Myocyte (in vitro differentiated cells): ENCODE measurements around the gene MAP2K3. TPM values are rescaled to one million over a fixed set of nuclear protein-coding genes. Genes with fewer than 3 reads are reported as not detected.

ENCODE experiments used
- DNase-seq: peaks from one replicate; pipeline ENCODE4 v3.0.0-alpha.2; 2012; ENCODE audit warnings: low read depth
- polyA plus RNA-seq: library from polyadenylated mRNA; unstranded; fragments of >200 nt; gene quantifications from one replicate; pipeline ENCODE4 v1.2.1, GENCODE V29; 2012; ENCODE audit warnings: missing spikeins
- total RNA-seq: library from RNA; depleted of rRNA; stranded (reverse); fragments of >200 nt; gene quantifications from 2 replicates; pipeline ENCODE4 v1.2.3, GENCODE V29; 2014

The MAP2K3 gene
- total RNA-seq, result 23.2 and 25.8 TPM in 2 replicates
- 66.4 TPM for polyA plus RNA-seq

DNA sequence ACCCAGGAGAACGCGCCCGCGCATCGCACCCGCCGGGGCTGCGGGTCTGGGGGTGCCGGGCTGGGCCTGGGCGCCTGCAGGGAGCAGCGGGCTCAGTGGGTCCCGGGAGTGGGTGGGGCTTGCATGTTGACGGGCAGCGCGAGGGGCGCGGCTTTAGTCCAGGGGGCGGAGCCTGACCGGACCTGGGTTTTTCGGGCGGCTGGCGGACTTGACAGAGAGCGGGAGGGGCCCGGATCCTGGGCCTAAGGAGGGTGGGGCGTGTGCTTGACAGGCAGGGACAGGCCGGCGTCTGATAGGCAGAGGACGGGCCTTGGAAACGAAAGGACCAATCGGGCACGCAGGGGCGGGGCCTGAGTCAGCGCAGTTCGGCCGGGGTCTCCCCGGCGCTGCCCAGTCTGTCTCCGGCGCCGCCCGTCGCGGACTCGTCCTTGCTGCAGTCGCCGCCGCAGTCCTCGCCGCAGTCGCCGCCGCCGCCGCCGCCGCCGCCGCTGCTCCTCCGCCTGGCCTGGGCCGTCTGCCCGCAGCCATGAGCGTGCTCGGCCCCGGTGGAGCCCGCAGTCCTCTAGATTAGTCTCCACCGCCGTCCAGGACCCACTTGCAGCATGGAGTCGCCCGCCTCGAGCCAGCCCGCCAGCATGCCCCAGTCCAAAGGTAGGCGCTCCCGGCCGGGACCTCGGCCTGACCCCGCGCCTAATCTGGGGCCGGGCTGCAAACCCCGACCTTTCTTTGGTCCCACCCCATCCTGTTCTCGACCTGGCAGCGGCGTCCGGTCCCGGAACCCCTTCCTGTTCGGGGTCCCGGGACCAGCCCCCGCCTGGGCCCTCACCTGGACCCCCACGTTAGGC, at the start of gene MAP2K3:
Gene MAP2K3 (plus strand): TSS at position 393 of the 845 bp plus-strand sequence. CDS start 210 bp downstream, at position 603.
- DNase-seq, result peak; percentile 99

DNA sequence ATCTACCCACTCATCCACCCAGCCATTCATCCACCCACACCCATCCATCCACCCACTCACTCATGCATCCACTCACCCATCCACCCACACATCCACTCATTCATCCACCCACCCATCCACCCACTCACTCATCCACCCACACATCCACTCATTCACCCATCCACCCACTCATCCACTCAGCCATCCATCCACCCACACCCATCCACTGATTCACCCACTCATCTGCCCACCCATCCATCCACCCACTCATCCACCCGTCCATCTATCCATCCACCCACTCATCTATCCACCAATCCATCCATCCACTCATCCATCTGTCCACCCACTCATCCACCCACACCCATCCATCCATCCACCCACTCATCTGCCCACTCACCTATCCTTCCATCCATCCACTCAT, 48.6 kb upstream of the MAP2K3 start:
- no peak for DNase-seq

DNA sequence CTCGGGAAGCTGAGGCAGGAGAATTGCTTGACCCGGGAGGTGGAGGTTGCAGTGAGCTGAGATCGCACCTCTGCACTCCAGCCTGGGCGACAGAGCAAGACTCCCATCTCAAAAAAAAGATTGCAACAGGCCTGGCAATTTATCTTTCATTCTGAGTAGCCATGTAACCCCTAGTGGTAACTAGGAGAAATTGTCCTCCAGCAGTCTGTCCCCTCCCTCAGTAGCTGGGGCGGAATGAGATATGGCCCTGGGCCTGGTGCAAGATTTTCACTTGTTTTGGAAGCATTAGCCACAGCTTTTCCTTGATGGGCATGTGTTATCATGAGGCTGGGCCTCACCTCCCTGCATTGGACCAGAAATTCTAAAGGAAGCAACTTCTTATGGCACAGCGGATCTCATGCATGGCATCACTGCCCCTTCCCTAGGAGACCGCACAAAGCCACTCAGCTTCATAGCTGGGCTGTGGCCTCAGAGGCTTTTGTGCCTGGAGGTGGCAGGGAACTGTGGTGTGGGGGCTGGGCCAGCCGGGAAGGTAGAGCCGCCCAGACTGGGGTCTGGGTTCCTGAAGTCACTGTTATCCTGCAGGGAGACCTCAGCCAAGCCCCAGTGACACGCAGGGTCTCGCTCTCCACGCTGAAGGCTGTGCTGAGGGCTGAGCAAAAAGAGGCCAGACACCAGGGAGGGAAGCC, 44.7 kb upstream of the MAP2K3 start:
- DNase-seq, result no peak

DNA sequence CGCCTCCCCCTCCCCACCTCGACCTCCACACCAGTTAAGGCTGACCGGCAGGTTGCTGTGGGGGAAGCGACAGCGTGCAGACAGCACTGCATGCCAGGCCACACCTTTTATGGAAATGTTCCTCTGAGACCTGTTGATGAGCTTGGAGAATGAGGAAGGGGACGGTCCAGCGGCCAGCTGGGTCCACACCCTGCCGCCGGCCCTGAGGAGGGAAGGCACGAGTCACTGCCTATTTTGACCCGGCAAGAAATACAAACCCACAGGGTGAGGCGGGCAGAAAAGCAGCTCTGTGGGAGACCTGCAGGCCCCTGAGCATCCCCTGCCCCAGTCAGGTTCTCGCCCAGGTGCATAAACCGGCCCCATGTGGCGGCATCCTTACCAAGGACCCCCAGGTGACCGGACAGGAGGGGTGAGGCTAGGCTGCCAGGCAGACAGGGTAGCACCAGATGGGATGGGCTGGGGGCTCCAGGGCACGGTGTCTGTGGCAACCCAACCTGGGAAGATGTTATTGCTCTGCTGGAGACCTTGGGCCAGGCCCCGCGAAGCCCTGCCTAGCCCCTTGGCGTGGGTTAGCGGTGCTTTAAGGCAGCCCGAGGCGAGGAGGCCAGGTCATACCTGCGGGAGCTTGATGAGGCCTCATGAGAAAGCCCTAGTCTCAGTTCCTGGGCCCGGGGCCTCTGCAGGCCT, 44.0 kb upstream of the MAP2K3 start:
- DNase-seq, result peak; percentile 55

DNA sequence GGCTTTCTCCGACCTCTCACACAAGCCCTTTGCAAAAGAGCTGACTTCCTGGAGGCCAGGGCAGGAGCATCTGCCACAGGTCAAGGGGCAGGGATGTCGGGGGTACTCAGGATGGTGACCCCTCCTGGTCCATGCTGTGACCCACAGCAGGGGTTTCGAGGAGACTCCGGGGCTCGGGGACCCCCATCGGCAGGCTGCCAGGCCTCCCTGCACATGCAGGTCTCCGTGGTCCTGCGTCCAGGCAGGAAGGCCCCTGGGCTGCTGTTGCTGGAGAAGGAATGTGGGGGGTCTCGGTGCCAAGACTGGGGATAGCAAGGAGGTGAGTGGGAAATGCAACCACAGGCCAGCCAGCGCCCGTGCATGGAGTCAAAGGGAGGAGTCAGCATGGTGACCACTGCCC, 42.9 kb upstream of the MAP2K3 start:
- DNase-seq, result no peak

DNA sequence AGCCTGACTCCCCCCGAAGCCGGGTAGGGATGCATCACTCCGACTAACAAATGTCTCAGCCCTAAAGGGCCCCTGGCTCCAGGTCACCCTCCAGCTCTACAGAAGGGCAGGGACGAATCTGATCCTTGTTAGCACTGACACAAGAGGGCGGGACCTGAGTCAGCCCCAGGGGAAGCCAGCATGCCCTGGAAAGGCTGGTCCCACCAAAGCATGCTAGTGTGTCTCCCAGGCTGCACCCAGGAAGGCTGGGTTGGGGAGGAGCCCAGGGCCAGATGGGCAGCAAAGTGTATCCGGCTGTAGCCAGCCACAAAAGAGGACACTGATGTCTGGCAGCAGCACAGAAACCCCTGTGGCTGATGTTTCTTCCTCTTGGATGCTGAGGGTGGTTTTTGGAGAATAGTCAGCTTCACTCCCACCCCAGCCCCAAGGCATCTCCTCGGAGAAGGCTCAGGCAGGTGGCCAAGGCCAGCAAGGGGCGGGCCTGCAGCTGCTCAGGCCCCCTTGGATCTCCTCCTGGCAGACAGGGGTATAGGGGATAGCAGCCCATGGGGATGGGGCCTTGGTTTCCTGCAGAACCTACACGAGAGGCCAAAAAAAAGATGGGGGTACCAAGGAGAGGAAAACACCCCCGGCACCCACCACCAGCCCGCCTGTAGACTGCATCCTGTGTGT, 42.3 kb upstream of the MAP2K3 start:
- peak; percentile 49 for DNase-seq

DNA sequence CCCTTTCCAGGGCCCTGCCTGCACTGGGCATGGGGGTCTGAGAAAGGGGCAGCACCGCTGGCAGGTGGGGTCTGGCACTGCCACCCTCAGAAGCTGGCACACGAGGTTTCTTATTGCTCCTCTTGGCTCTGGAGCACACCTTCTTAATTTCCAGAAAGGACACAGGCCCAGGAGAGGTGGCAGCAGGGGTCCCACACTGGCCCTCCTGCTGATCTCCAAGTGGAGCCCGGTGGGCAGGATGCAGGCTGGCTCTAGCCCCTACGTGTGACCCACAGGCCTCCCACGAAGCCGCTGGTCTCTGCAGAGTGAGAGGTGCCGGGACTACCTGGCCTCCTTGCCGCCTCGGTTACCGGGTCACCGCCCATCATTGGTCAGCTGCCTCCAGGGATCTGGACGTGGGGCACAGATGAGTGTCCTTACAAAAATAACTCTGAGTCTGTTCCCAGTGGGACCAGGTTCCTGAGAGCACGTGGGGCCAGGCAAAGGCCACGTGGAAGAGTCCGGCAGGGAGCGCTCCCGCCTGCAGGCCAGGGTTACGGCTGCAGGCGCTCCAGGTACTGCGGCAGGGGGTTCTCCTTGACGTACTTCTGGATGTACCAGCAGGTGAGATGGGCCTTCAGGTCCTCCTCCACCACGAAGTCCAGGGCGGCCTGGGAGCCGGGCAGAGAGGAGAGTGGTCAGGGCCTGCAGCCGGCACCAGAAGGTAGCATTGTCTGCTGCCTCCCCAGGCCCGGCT, 41.6 kb upstream of the MAP2K3 start:
- DNase-seq, result peak; percentile 44

DNA sequence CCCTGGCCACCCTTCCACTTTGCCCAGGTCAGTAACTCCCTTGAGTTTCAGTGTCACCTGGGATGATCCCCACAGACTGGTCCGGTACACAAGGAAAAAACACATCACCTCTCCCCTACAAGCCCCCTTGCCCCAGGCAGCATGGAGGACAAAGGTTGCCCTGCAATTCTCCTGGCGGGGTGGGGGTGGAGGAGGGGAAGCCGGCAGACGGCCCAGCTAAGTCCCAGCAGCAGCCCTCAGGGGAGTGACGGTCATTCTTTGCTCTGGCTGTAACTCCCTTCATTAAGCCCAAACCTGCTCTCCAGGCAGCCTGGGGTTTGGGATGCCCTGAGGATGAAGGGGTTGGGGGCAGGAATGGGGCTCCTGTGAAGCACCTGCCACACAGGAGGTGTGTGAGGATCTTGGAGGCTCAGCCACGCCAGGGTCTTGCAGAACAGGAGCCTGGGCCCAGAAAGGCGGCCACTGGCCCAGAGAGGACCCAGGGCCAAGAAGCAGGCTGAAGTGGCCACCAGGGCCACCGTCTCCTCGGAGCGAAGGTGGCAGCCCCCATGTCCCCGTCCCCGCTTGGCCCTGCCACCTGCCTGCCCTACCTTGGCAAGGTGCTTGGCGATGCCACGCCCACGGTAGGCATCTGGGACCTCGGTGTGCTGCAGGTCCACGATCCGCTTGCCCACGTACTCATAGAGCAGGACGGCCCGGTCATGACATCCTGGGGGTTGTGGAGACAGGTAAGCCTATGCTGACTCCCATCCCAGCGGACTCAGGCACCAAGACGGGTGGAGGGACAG, 40.8 kb upstream of the MAP2K3 start:
- no peak for DNase-seq

DNA sequence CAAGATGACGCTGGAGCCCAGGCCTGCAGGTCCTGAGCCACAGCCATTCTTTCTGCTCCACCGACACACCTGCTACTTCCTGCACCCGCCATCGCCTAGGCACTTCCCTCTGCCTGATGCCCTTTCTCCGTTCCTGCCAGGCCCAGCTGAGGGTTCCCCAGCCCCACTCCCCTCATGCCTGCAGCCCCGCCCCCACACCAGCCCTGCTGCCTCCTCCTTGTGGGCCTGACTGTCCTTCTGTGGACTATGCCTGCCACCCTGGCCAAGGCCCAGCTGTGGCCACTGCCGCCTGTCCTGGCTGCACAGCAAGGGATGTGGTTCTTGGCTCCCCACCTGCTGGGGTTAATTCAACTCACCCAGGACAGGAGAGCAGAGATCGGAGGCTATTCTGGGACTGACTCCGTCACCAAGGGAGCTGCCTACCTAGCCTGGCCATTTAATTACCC, 38.8 kb upstream of the MAP2K3 start:
- DNase-seq, result peak; percentile 93

DNA sequence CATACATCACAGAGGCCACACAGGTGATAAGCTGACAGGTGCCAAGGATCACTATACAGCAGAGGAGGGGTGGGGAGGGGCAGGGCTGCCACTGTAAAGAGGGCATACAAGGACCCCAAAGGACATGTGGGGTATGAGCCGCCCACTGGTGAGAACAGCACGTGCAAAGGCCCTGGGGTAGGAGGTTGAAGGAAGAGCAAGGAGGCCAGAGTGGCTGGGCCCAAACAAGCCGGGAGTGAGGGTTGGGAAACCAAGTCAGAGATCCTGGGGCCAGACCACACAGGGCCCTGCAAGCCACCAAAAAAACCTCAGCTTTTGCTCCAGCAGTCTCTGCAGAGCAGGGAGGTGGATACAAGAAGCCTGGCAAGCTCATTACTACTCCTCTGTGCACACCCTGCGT, 37.8 kb upstream of the MAP2K3 start:
- DNase-seq, result no peak

DNA sequence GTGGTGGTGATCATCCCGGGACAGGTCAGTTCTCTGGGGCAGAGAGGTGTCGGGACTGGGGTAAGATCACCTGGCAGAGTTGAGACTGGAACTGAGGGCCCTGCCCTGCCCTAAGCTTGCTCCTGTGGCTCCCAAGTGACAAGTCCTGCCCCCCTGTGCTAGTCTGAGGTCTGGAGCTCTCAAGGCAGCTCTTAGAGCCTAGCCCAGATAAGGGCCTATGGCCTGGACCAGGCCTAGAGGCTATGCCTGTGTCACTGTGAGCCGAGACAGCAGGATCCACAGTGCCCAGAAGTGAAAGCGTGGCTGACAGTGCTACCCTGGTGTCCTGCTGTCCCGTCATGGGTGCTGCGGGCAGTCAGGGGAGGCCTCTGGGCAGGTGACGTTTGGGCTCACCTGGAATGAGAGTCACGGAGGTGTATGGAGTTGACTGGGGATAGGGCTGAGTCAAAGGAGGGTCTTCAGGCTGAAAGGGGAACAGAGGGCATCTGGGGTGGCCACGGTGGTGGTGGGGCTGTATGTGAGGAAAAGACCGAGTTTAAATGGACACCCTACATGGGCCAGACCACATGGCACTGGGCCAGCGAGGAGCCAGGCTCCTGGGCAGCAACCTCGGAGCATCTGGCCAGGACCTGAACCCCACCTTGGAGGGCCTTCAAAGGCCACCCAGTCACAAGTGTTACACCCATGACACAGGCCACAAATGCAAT, 36.8 kb upstream of the MAP2K3 start:
- no peak for DNase-seq

DNA sequence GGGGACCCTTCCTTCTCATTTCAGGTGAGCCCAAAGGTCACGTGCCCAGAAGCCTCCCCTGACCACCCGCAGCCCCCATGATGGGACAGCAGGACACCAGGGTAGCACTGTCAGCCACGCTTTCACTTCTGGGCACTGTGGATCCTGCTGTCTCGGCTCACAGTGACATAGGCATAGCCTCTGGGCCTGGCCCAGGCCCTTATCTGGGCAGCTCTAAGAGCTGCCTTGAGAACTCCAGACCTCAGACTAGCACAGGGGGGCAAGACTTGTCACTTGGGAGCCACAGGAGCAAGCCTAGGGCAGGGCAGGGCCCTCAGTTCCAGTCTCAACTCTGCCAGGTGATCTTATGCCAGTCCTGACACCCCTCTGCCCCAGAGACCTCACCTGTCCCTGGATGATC, 36.0 kb upstream of the MAP2K3 start:
- no peak for DNase-seq

DNA sequence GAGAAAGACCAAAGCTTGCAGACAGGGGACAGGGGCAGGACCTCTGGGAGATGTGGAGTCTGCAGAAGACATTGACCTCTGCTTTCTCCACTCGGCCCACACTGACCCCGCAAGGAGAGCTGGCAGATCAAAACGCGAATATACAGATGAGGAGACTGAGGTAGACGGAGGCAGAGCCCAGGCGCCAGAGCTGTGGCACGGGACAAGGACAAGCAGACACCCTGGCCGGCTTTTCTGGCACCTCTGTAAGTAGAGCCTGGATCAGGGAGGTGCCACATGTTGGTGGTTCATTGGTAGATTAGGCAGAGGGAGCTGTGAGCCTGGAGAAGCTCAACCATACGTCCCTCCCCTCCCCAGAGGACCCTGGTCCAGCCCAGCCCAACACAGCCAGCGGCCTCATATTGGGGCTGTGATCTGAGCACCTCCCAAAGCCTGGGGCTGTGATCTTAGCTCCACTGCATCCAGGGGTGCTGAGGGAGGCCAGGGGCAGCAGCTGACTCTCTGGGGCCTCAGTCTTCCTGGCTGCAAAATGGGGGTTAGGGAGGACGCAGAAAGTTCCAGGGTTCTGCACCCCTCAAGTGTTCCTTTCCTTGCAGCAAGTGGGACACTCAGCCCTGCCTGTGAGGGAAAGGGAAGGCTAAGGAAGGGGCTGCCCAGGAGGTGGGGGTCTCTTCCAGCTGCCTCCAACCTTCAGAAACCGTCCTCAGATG, 35.3 kb upstream of the MAP2K3 start:
- no peak for DNase-seq

DNA sequence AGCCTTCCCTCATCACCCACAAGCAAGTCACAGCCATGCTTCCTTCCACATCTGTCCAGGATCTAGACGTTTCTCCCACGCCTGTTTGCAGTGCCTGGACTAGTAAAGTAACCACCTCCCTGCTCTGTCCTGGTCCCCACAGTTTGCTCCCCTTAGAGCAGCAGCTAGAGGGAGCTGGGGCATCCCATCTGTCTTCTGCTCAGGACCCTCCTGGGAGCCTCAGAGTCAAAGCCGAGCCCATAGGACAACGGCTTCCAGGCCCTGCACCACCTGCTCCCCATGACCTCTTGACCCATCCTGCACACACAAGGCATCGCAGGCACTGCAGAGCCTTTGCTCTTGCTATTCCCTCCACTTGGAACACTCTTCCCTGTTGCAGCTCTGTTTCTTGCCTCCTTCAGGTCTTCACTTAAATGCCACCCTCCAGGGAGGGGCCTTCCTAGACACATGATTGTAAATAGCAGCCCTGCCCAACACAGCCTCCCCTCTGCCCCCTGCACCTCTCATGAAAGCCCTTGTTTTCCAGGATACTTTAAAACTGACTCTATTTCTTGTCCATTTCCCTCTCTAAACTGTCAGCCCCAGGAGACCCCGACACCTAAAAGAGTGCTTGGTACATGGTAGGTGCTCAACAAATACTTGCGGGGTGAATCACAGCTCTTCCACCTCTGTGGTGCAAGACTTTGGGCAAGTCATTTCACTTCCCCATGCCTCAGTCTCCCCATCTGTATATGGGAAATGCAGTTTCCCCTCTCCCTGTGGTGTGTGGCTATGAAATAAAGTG, 34.4 kb upstream of the MAP2K3 start:
- DNase-seq, result peak; percentile 25

DNA sequence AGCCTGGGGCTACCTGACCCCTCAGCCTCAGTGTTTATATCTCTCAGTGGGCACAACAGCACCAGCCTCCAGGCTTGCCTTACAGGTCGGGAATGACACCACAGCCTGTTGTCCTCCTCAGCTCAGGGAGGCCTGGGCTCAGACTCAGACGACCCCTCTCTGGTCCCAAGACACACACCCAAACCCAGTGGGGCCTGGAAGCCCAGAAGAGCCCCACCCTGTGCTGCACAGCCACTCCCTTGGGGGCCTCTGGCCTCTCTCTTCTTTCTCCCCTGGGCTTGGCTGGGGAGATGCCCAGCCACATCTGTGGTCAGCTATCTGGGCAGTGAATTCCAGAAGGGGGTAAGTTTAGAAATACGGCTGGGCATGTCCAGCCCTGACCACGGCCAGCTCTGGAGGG, 33.7 kb upstream of the MAP2K3 start:
- DNase-seq, result peak; percentile 89

DNA sequence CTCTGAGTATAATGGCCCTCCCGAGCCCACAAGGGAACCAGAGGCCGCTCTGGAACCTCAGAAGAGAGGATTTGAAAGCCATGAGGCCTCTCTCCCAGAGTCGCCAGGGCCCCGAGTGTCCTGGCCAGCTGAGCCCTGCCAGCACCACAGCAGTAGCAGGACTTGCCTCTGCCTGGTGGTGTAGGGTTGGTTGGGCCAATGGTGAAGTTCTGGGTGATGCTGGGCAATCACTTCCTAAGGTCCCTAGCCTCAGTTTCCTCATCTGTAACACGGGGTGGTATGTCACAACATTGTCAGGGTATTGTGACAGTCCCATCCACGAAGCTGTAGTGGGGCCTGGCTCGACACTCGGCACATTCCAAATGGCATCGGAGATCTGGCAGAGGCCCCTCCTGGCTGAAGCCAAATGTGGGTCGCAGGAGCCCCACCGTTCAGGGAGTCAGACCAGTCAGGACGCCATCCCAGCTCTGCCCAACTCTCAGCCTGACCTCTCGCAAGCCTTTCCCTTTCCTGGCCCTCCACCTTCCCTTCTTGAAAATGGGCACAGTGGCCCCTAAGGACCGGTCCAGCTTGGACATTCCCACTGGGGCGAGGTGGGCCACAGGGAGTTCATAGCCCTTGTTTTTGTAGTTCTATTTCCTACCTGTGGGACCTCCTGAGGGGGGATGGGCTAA, 33.0 kb upstream of the MAP2K3 start:
- DNase-seq, result no peak

DNA sequence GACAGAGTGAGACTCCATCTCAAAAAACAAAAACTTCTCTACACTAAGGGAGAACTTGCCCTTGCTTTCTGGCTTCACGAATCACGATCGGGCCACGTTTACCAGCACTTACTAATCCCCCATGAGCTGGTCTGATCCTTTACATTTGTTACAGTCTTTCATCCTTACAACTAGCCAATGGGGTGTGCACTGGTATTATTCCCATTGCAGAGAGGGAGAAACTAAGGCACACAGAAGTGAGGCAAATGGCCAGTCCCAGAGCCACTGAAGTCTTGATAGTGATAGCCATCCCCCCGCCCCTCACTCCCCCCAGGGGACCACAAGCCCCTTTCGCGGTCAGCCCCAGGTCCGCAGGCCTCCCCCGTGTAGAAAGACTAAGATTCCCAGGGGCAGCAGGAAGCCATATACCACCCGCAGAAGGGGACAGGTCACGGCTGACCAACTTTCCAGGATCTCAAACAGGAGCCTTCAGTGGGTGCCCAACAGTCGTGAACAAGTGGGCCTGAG, 32.2 kb upstream of the MAP2K3 start:
- DNase-seq, result peak; percentile 25
